ENCODE results near the gene CCT2.

CCT2 gene

DNA sequence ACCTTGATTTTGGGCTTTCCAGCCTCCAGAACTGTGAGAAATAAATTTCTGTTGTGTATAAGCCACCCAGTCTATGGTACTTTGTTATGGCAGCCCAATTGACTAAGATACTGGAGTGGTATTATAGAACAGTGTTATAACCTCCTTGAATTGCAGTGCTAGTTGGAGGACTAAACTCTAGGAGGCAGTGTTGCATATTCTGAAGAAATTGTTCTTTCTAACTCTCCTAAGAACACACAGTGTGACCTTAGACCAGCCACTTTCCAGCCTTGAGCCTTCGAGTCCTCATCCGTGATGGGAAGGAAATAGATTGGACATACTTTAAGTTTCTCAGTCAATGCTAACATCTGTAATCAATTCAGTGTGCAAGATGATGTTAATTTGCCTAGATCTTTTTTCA, 47.8 kb downstream of the CCT2 start (continued):
- TF ChIP-seq, protein P1, sequence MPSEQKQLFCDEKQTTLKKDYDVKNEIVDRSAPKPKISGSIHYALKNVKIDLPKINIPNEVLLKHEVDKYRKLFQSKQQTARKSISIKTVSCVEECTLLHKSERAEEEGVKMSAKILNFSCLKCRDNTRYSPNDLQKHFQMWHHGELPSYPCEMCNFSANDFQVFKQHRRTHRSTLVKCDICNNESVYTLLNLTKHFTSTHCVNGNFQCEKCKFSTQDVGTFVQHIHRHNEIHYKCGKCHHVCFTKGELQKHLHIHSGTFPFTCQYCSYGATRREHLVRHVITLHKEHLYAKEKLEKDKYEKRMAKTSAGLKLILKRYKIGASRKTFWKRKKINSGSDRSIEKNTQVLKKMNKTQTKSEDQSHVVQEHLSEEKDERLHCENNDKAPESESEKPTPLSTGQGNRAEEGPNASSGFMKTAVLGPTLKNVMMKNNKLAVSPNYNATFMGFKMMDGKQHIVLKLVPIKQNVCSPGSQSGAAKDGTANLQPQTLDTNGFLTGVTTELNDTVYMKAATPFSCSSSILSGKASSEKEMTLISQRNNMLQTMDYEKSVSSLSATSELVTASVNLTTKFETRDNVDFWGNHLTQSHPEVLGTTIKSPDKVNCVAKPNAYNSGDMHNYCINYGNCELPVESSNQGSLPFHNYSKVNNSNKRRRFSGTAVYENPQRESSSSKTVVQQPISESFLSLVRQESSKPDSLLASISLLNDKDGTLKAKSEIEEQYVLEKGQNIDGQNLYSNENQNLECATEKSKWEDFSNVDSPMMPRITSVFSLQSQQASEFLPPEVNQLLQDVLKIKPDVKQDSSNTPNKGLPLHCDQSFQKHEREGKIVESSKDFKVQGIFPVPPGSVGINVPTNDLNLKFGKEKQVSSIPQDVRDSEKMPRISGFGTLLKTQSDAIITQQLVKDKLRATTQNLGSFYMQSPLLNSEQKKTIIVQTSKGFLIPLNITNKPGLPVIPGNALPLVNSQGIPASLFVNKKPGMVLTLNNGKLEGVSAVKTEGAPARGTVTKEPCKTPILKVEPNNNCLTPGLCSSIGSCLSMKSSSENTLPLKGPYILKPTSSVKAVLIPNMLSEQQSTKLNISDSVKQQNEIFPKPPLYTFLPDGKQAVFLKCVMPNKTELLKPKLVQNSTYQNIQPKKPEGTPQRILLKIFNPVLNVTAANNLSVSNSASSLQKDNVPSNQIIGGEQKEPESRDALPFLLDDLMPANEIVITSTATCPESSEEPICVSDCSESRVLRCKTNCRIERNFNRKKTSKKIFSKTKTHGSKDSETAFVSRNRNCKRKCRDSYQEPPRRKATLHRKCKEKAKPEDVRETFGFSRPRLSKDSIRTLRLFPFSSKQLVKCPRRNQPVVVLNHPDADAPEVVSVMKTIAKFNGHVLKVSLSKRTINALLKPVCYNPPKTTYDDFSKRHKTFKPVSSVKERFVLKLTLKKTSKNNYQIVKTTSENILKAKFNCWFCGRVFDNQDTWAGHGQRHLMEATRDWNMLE (tag by site-specific recombination; conservative IDR thresholded peaks at IDR 0.05; ENCODE audit: low read depth): no peak
- no peak for TF ChIP-seq ZNF791 (tag by site-specific recombination; IDR thresholded peaks at IDR 0.05)
- TF ChIP-seq ZXDB (tag by site-specific recombination; IDR thresholded peaks at IDR 0.05): no peak
- no peak for TF ChIP-seq ZIC2 (tag by site-specific recombination; IDR thresholded peaks at IDR 0.05)
- no peak for TF ChIP-seq HOXC10 (CRISPR knock-in tag; IDR thresholded peaks at IDR 0.05)
- TF ChIP-seq ZNF76 (tag by site-specific recombination; IDR thresholded peaks at IDR 0.05; ENCODE audit: borderline replicate concordance, low read depth): no peak
- TF ChIP-seq ZNF501 (tag by site-specific recombination; IDR thresholded peaks at IDR 0.05): no peak
- TF ChIP-seq TCF7L2 (IDR thresholded peaks at IDR 0.05; ENCODE audit: borderline replicate concordance, low read depth, low read length): no peak
- no peak for TF ChIP-seq ZNF623 (tag by site-specific recombination; IDR thresholded peaks at IDR 0.05)

DNA sequence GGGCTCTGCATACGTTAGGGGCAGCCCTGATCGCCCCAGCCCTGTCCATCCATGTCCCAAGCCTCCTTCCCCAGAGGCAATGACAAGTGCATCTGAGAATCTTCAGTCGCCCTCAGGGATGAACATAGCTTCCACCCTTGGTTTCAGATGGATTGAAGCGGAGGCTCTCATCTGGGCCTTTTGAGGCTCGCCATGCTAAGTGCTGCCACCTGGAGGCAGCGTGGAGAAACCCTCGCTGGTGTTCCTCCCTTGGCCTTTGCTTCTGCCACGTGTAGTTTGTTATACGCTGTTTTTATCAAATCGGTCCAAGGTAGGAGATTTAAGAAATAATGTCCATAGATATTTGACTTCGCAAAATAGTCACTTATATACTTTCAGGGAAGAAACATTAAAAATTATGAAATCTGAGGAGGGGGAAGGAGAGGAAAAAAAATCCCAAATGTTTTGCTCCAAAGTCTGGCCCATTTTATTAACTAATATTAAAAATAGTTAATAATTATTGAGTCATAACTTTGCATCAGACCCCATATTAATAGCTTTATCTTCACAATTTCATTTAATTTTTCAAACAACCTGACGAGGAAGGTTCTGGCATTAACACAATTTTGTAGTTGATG, 54.2 kb downstream of the CCT2 start:
- ChIA-PET CTCF (interaction anchor here (0.6 to 4.3 kb wide), 40 partner anchors 9 to 1883 kb away, joined by 3 to 33 read pairs (median 4); no protein-coding TSS in a partner anchor), POLR2A (interaction anchor here (1.6 kb wide), 1 partner anchor 54 kb away, joined by 3 read pairs; the partner anchor contains the start of gene CCT2)
- no peak for TF ChIP-seq ZNF146 (tag by site-specific recombination; IDR thresholded peaks at IDR 0.05)
- TF ChIP-seq ZNF558 (tag by site-specific recombination; IDR thresholded peaks at IDR 0.05): no peak
- TF ChIP-seq, protein P2, sequence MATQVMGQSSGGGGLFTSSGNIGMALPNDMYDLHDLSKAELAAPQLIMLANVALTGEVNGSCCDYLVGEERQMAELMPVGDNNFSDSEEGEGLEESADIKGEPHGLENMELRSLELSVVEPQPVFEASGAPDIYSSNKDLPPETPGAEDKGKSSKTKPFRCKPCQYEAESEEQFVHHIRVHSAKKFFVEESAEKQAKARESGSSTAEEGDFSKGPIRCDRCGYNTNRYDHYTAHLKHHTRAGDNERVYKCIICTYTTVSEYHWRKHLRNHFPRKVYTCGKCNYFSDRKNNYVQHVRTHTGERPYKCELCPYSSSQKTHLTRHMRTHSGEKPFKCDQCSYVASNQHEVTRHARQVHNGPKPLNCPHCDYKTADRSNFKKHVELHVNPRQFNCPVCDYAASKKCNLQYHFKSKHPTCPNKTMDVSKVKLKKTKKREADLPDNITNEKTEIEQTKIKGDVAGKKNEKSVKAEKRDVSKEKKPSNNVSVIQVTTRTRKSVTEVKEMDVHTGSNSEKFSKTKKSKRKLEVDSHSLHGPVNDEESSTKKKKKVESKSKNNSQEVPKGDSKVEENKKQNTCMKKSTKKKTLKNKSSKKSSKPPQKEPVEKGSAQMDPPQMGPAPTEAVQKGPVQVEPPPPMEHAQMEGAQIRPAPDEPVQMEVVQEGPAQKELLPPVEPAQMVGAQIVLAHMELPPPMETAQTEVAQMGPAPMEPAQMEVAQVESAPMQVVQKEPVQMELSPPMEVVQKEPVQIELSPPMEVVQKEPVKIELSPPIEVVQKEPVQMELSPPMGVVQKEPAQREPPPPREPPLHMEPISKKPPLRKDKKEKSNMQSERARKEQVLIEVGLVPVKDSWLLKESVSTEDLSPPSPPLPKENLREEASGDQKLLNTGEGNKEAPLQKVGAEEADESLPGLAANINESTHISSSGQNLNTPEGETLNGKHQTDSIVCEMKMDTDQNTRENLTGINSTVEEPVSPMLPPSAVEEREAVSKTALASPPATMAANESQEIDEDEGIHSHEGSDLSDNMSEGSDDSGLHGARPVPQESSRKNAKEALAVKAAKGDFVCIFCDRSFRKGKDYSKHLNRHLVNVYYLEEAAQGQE (tag by site-specific recombination; IDR thresholded peaks at IDR 0.05): no peak
- TF ChIP-seq ZNF660 (tag by site-specific recombination; IDR thresholded peaks at IDR 0.05): 0 out of 2 replicates have a peak, but pooled peaks have one; percentile 26
- no peak for TF ChIP-seq REPIN1 (tag by site-specific recombination; IDR thresholded peaks at IDR 0.05; ENCODE audit: low read depth)
- TF ChIP-seq, protein P3, sequence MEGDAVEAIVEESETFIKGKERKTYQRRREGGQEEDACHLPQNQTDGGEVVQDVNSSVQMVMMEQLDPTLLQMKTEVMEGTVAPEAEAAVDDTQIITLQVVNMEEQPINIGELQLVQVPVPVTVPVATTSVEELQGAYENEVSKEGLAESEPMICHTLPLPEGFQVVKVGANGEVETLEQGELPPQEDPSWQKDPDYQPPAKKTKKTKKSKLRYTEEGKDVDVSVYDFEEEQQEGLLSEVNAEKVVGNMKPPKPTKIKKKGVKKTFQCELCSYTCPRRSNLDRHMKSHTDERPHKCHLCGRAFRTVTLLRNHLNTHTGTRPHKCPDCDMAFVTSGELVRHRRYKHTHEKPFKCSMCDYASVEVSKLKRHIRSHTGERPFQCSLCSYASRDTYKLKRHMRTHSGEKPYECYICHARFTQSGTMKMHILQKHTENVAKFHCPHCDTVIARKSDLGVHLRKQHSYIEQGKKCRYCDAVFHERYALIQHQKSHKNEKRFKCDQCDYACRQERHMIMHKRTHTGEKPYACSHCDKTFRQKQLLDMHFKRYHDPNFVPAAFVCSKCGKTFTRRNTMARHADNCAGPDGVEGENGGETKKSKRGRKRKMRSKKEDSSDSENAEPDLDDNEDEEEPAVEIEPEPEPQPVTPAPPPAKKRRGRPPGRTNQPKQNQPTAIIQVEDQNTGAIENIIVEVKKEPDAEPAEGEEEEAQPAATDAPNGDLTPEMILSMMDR (tag by site-specific recombination; IDR thresholded peaks at IDR 0.05): peak; percentile 36; the same call in 1 of the 2 replicates
- TF ChIP-seq MEIS1 (CRISPR knock-in tag; IDR thresholded peaks at IDR 0.05; ENCODE audit: borderline replicate concordance): no peak
- TF ChIP-seq SALL2 (tag by site-specific recombination; IDR thresholded peaks at IDR 0.05; ENCODE audit: borderline replicate concordance): no peak
- no peak for TF ChIP-seq ZSCAN23 (tag by site-specific recombination; IDR thresholded peaks at IDR 0.05)
- TF ChIP-seq ZNF654 (tag by site-specific recombination; IDR thresholded peaks at IDR 0.05; ENCODE audit: low read depth): peak; percentile 28; the same call in 1 of the 2 replicates
- TF ChIP-seq WT1 (tag by site-specific recombination; IDR thresholded peaks at IDR 0.05): no peak
- no peak for TF ChIP-seq ZBTB20 (tag by site-specific recombination; IDR thresholded peaks at IDR 0.05)
- TF ChIP-seq, protein P4, sequence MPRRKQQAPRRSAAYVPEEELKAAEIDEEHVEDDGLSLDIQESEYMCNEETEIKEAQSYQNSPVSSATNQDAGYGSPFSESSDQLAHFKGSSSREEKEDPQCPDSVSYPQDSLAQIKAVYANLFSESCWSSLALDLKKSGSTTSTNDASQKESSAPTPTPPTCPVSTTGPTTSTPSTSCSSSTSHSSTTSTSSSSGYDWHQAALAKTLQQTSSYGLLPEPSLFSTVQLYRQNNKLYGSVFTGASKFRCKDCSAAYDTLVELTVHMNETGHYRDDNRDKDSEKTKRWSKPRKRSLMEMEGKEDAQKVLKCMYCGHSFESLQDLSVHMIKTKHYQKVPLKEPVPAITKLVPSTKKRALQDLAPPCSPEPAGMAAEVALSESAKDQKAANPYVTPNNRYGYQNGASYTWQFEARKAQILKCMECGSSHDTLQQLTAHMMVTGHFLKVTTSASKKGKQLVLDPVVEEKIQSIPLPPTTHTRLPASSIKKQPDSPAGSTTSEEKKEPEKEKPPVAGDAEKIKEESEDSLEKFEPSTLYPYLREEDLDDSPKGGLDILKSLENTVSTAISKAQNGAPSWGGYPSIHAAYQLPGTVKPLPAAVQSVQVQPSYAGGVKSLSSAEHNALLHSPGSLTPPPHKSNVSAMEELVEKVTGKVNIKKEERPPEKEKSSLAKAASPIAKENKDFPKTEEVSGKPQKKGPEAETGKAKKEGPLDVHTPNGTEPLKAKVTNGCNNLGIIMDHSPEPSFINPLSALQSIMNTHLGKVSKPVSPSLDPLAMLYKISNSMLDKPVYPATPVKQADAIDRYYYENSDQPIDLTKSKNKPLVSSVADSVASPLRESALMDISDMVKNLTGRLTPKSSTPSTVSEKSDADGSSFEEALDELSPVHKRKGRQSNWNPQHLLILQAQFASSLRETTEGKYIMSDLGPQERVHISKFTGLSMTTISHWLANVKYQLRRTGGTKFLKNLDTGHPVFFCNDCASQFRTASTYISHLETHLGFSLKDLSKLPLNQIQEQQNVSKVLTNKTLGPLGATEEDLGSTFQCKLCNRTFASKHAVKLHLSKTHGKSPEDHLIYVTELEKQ (tag by site-specific recombination; IDR thresholded peaks at IDR 0.05; ENCODE audit: borderline replicate concordance): no peak
- no peak for TF ChIP-seq ZNF19 (tag by site-specific recombination; IDR thresholded peaks at IDR 0.05; ENCODE audit: low read depth)

More for the DNA sequence above, 54.2 kb downstream of the CCT2 start:
- no peak overlapping the region for H3K4me3 ChIP-seq (ENCODE audit: low read depth, low read length)
- no peaks in the 10 kb centered on the region for H3K9me3 ChIP-seq (ENCODE audit: control insufficient read depth, insufficient read depth, low read depth, low read length)
- H3K36me3 ChIP-seq (ENCODE audit: control insufficient read depth in 2 of 2, insufficient read depth in 1 of 2, low read length in 2 of 2): no peaks in the 10 kb centered on the region
- no peaks in the 10 kb centered on the region for H3K4me1 ChIP-seq (ENCODE audit: control insufficient read depth, insufficient read depth, low read length)
- H3K27ac ChIP-seq (ENCODE audit: extremely low read depth, low read depth, low read length): no peak overlapping the region

Measured in HEK293 (cell line).